Neural cell (in vitro differentiated cells): ENCODE data around the gene DPP10. TPM values are rescaled to one million over a fixed set of nuclear protein-coding genes. Genes with fewer than 3 reads are reported as not detected.

Source experiments
- H2AFZ ChIP-seq: fragments of 200-600, 300-800 bp; sonication (generic), shearing (Covaris generic); 2 replicates; pipeline ENCODE4 v1.6.0; 2014; ENCODE audit warnings: low read depth, mild to moderate bottlenecking, antibody characterized with exemption, low read length, moderate library complexity
- H3F3A ChIP-seq: fragments of 200-600 bp; shearing (Covaris generic); 2 replicates; pipeline ENCODE4 v1.6.1; 2016; ENCODE audit warnings: mild to moderate bottlenecking, moderate library complexity, mixed read lengths, antibody characterized with exemption, low read length; ENCODE audit not compliant: insufficient read depth, poor library complexity, severe bottlenecking
- H3K27ac ChIP-seq: fragments of 200-600, 300-800 bp; sonication (generic), shearing (Covaris generic); 2 replicates; pipeline ENCODE4 v1.5.1; 2014; ENCODE audit warnings: mild to moderate bottlenecking, low read length, moderate library complexity
- H3K27me3 ChIP-seq: fragments of 300-800, 200-600 bp; sonication (generic), shearing (Covaris generic); 2 replicates; pipeline ENCODE4 v1.6.0; 2014; ENCODE audit warnings: mild to moderate bottlenecking, low read depth, low read length, moderate library complexity; ENCODE audit not compliant: insufficient read depth
- H3K36me3 ChIP-seq: fragments of 300-800, 200-600 bp; sonication (generic), shearing (Covaris generic); 2 replicates; pipeline ENCODE4 v1.5.1; 2014; ENCODE audit warnings: mild to moderate bottlenecking, antibody characterized with exemption, low read length, moderate library complexity; ENCODE audit not compliant: insufficient read depth
- H3K4me2 ChIP-seq: fragments of 300-800, 200-600 bp; sonication (generic), shearing (Covaris generic); 2 replicates; pipeline ENCODE4 v1.6.0; 2014; ENCODE audit warnings: mild to moderate bottlenecking, low read length
- H3K4me3 ChIP-seq: fragments of 300-800, 200-600 bp; sonication (generic), shearing (Covaris generic); 2 replicates; pipeline ENCODE4 v1.5.1; 2014; ENCODE audit warnings: mild to moderate bottlenecking, low read length, moderate library complexity
- H3K79me2 ChIP-seq: fragments of 200-600 bp; shearing (Covaris generic); replicated peaks from 2 replicates; pipeline ENCODE4 v1.6.0; 2014; ENCODE audit warnings: mild to moderate bottlenecking, low read length, moderate library complexity; ENCODE audit not compliant: insufficient read depth
- H3K9ac ChIP-seq: fragments of 300-800, 200-600 bp; sonication (generic), shearing (Covaris generic); 2 replicates; pipeline ENCODE4 v1.6.1; 2016; ENCODE audit warnings: mild to moderate bottlenecking, low read length, mixed read lengths
- H3K9me2 ChIP-seq: fragments of 200-600 bp; shearing (Covaris generic); 2 replicates; pipeline ENCODE4 v1.6.1; 2016; ENCODE audit warnings: mild to moderate bottlenecking, low read length, mixed read lengths; ENCODE audit not compliant: insufficient read depth
- H3K9me3 ChIP-seq: fragments of 200-600, 300-800 bp; sonication (generic), shearing (Covaris generic); 2 replicates; pipeline ENCODE4 v1.6.1; 2016; ENCODE audit warnings: mild to moderate bottlenecking, mixed run types, low read length, moderate library complexity, mixed read lengths
- H4K20me1 ChIP-seq: fragments of 200-600 bp; shearing (Covaris generic); 2 replicates; pipeline ENCODE4 v1.6.1; 2016; ENCODE audit warnings: mild to moderate bottlenecking, mixed run types; ENCODE audit not compliant: insufficient read depth
- CTCF ChIP-seq: fragments of 450-650 bp; IDR thresholded peaks from 2 replicates; pipeline ENCODE4 v1.5.1; 2014; ENCODE audit warnings: antibody characterized with exemption, mild to moderate bottlenecking, moderate library complexity; ENCODE audit not compliant: poor library complexity, severe bottlenecking
- EP300 ChIP-seq: fragments of 450-650 bp; conservative IDR thresholded peaks from 2 replicates; pipeline ENCODE4 v1.6.1; 2014; ENCODE audit warnings: antibody characterized with exemption, mild to moderate bottlenecking, moderate library complexity; ENCODE audit not compliant: poor library complexity, severe bottlenecking
- EZH2 ChIP-seq: fragments of 200-600, 300-800 bp; shearing (Covaris generic), sonication (generic); IDR thresholded peaks from 2 replicates; pipeline ENCODE4 v1.6.1; 2014; ENCODE audit warnings: antibody characterized with exemption, low read length, borderline replicate concordance, mild to moderate bottlenecking; ENCODE audit not compliant: insufficient read depth, poor library complexity, severe bottlenecking
- MXI1 ChIP-seq: fragments of 450-650 bp; conservative IDR thresholded peaks from 2 replicates; pipeline ENCODE4 v1.6.1; 2014; ENCODE audit warnings: antibody characterized with exemption, mild to moderate bottlenecking; ENCODE audit not compliant: poor library complexity, severe bottlenecking
- POLR2AphosphoS5 ChIP-seq: IDR thresholded peaks from 2 replicates; pipeline ENCODE4 v1.6.1; 2012
- RAD21 ChIP-seq: fragments of 450-650 bp; conservative IDR thresholded peaks from 2 replicates; pipeline ENCODE4 v1.6.1; 2014; ENCODE audit warnings: antibody characterized with exemption, mild to moderate bottlenecking, moderate library complexity
- REST ChIP-seq: IDR thresholded peaks from 2 replicates; pipeline ENCODE4 v1.6.1; 2012; ENCODE audit warnings: borderline replicate concordance
- SMC3 ChIP-seq: fragments of 450-650 bp; conservative IDR thresholded peaks from 2 replicates; pipeline ENCODE4 v1.6.1; 2014; ENCODE audit warnings: antibody characterized with exemption, mild to moderate bottlenecking, moderate library complexity; ENCODE audit not compliant: poor library complexity
- TAF1 ChIP-seq: IDR thresholded peaks from 2 replicates; pipeline ENCODE4 v1.6.1; 2012; ENCODE audit warnings: low read depth
- polyA plus RNA-seq: library from polyadenylated mRNA; depleted of rRNA; stranded (reverse); fragments of >200 nt; gene quantifications from 2 replicates; pipeline ENCODE4 v1.2.3, GENCODE V29; 2014

Gene DPP10
- polyA plus RNA-seq, 1 donor from 2014 or later = 13.9 TPM

- Histone ChIP-seq H3F3A (no peaks in the 10 kb centered on the region), H3K9ac (no peak overlapping the region), H3K4me3 (no peak overlapping the region), H3K4me2 (no peak overlapping the region), H4K20me1 (no peaks in the 10 kb centered on the region), H2AFZ (no peak overlapping the region), H3K27me3 (no peaks in the 10 kb centered on the region), H3K9me3 (no peaks in the 10 kb centered on the region), H3K9me2 (no peaks in the 10 kb centered on the region), H3K36me3 (no peaks in the 10 kb centered on the region), H3K27ac (no peak overlapping the region), H3K79me2 (no peaks in the 10 kb centered on the region)
- TF ChIP-seq REST (no peak), MXI1 (no peak), EP300 (no peak), RAD21 (no peak)
Observed at GRCh38 chr2:115119086-115119485, 676.6 kb downstream of the DPP10 start.

- Histone ChIP-seq H3K4me3 (no peak overlapping the region), H3K9me2 (no peaks in the 10 kb centered on the region), H3K4me2 (no peak overlapping the region), H3K9ac (no peak overlapping the region), H3F3A (no peaks in the 10 kb centered on the region), H2AFZ (no peak overlapping the region), H3K79me2 (no peaks in the 10 kb centered on the region), H3K27me3 (no peaks in the 10 kb centered on the region), H3K36me3 (no peaks in the 10 kb centered on the region), H4K20me1 (no peaks in the 10 kb centered on the region), H3K27ac (no peak overlapping the region), H3K9me3 (no peaks in the 10 kb centered on the region)
- no peak for TF ChIP-seq TAF1
- no peak for TF ChIP-seq EP300
- no peak for TF ChIP-seq EZH2
- TF ChIP-seq CTCF = no peak
- TF ChIP-seq REST = no peak
- no peak for TF ChIP-seq POLR2AphosphoS5
- TF ChIP-seq SMC3 = no peak
- TF ChIP-seq MXI1 = no peak
- TF ChIP-seq RAD21 = no peak
Observed at GRCh38 chr2:115122701-115123100, 680.3 kb downstream of the DPP10 start.
